Vagina (tissue), 2 donors: ENCODE data around the gene SIRPA.

ENCODE experiments used
- POLR2A ChIP-seq, 2 donors: fragments of 450-650 bp; IDR thresholded peaks; one replicate each; pipeline ENCODE4 v1.6.1; 2017; ENCODE audit warnings: antibody characterized with exemption in 2 of 2, mild to moderate bottlenecking in 2 of 2, moderate library complexity in 2 of 2
- POLR2AphosphoS5 ChIP-seq, 2 donors: sonication (generic); formaldehyde crosslinking; IDR thresholded peaks; one replicate each; pipeline ENCODE4 v1.9.0; 2017; ENCODE audit warnings: antibody characterized with exemption in 2 of 2, mild to moderate bottlenecking in 2 of 2, low read depth in 1 of 2; ENCODE audit not compliant: insufficient read depth in 1 of 2
- TF ChIP-seq, protein P1 (sequence below), 3 experiments: fragments of 450-650 bp in 2 of 3; fragments of 200-600 bp in 1 of 3; sonication (generic) in 1 of 3; IDR thresholded peaks; one replicate each; pipeline ENCODE4 v1.5.1; 2017 to 2019; ENCODE audit warnings: antibody characterized with exemption in 3 of 3, mild to moderate bottlenecking in 2 of 3, moderate library complexity in 2 of 3

DNA sequence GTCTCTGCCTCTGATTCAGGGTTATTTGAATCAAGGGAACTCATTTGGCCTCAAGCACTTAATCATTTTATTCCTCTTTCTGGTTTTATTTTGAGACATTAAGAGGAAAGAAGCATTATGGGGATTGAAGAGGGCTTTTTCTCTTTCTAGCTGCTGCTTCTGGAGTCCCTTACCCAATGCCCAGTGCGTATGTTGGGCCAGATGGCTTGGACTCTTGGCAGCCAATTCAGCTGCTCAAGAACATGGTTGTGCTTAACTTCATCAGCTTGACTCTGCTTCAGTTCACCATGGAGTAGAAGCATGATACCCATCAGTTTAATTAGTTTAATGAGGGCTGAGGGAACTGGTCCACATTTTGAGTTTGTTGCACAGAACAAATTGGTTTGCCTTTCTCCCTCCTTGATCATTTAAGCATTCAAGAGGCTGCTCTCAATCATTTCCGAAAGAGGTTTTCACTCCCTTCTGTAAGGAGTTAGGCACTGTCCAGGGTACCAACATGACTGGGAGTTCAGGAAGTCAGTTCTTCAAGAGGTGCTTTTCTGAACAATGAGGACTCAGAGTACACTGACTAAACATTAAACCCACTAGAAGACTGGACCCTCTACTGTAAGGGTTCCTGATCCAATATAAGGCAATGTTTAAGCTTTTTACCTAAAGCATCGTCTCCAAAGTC is 84.0 kb downstream of the SIRPA start:
- TF ChIP-seq, protein P1, sequence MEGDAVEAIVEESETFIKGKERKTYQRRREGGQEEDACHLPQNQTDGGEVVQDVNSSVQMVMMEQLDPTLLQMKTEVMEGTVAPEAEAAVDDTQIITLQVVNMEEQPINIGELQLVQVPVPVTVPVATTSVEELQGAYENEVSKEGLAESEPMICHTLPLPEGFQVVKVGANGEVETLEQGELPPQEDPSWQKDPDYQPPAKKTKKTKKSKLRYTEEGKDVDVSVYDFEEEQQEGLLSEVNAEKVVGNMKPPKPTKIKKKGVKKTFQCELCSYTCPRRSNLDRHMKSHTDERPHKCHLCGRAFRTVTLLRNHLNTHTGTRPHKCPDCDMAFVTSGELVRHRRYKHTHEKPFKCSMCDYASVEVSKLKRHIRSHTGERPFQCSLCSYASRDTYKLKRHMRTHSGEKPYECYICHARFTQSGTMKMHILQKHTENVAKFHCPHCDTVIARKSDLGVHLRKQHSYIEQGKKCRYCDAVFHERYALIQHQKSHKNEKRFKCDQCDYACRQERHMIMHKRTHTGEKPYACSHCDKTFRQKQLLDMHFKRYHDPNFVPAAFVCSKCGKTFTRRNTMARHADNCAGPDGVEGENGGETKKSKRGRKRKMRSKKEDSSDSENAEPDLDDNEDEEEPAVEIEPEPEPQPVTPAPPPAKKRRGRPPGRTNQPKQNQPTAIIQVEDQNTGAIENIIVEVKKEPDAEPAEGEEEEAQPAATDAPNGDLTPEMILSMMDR (IDR thresholded peaks at IDR 0.05), result no peak
- TF ChIP-seq POLR2A (IDR thresholded peaks at IDR 0.05) (no peak), POLR2AphosphoS5 (IDR thresholded peaks at IDR 0.05; ENCODE audit: insufficient read depth in 1 of 2, low read depth in 1 of 2) (no peak)
